ENCODE results near the gene SOX9.

GRCh38 chr17:72101526-72101925 lies 19.3 kb upstream of the SOX9 start:
- TF ChIP-seq POLR2A (IDR thresholded peaks at IDR 0.05; ENCODE audit: low read length) (no peak), GATA1 (IDR thresholded peaks at IDR 0.05; ENCODE audit: low read depth, low read length) (no peak)
